Fibroblast of villous mesenchyme (primary cell): ENCODE measurements around the gene HSD17B14. TPM values are rescaled to one million over a fixed set of nuclear protein-coding genes. Genes with fewer than 3 reads are reported as not detected.
"Not testable (repeated sequence)": the region's sequence is repeated elsewhere in the genome, so short reads cannot be mapped to it uniquely, and the experiment has no call there.

Source experiments
- DNase-seq: peaks from one replicate; pipeline ENCODE4 v3.0.0-alpha.2; 2010; ENCODE audit warnings: low read depth
- H3K4me3 ChIP-seq: 2 replicates; pipeline ENCODE4 v1.5.1; 2011; ENCODE audit warnings: low read depth, mild to moderate bottlenecking, low read length
- total RNA-seq: library from RNA; depleted of rRNA; stranded (reverse); fragments of >200 nt; gene quantifications from 2 replicates; pipeline ENCODE4 v1.2.3, GENCODE V29; 2012
- TF ChIP-seq, protein P1 (sequence below): IDR thresholded peaks from 2 replicates; pipeline ENCODE4 v1.5.1; 2012; ENCODE audit warnings: low read depth, mild to moderate bottlenecking, low read length; ENCODE audit not compliant: insufficient read depth

HSD17B14 gene
- total RNA-seq, 1 donor: 13.8 TPM

GRCh38 chr19:48877855-48878195 is 41.5 kb upstream of the HSD17B14 start:
- TF ChIP-seq, protein P1, sequence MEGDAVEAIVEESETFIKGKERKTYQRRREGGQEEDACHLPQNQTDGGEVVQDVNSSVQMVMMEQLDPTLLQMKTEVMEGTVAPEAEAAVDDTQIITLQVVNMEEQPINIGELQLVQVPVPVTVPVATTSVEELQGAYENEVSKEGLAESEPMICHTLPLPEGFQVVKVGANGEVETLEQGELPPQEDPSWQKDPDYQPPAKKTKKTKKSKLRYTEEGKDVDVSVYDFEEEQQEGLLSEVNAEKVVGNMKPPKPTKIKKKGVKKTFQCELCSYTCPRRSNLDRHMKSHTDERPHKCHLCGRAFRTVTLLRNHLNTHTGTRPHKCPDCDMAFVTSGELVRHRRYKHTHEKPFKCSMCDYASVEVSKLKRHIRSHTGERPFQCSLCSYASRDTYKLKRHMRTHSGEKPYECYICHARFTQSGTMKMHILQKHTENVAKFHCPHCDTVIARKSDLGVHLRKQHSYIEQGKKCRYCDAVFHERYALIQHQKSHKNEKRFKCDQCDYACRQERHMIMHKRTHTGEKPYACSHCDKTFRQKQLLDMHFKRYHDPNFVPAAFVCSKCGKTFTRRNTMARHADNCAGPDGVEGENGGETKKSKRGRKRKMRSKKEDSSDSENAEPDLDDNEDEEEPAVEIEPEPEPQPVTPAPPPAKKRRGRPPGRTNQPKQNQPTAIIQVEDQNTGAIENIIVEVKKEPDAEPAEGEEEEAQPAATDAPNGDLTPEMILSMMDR: no peak
- no peak overlapping the region for H3K4me3 ChIP-seq
- no peak for DNase-seq

GRCh38 chr19:48876043-48876981 is 40.0 kb upstream of the HSD17B14 start:
- H3K4me3 ChIP-seq: peak overlapping the region; percentile 94
- not testable (repeated sequence) for DNase-seq

DNA sequence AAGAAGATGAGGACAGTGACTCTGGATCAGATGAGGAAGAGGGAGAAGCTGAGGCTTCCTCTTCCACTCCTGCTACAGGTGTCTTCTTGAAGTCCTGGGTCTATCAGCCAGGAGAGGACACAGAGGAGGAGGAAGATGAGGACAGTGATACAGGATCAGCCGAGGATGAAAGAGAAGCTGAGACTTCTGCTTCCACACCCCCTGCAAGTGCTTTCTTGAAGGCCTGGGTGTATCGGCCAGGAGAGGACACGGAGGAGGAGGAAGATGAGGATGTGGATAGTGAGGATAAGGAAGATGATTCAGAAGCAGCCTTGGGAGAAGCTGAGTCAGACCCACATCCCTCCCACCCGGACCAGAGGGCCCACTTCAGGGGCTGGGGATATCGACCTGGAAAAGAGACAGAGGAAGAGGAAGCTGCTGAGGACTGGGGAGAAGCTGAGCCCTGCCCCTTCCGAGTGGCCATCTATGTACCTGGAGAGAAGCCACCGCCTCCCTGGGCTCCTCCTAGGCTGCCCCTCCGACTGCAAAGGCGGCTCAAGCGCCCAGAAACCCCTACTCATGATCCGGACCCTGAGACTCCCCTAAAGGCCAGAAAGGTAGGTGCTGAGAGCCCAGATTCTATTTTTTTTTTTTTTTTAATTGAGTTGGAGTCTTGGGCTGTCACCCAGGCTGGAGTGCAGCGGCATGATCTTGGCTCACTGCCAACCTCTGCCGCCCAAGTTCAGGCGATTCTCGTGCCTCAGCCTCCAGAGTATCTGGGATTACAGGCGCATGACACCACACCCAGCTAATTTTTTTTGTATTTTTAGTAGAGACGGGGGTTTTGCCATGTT is 38.2 kb upstream of the HSD17B14 start:
- H3K4me3 ChIP-seq: peak overlapping the region; percentile 94
- peak; percentile 54 for DNase-seq
- TF ChIP-seq, protein P1: no peak

GRCh38 chr19:48873476-48874302 is 37.4 kb upstream of the HSD17B14 start:
- peak; percentile 42 for DNase-seq
- TF ChIP-seq, protein P1: no peak

DNA sequence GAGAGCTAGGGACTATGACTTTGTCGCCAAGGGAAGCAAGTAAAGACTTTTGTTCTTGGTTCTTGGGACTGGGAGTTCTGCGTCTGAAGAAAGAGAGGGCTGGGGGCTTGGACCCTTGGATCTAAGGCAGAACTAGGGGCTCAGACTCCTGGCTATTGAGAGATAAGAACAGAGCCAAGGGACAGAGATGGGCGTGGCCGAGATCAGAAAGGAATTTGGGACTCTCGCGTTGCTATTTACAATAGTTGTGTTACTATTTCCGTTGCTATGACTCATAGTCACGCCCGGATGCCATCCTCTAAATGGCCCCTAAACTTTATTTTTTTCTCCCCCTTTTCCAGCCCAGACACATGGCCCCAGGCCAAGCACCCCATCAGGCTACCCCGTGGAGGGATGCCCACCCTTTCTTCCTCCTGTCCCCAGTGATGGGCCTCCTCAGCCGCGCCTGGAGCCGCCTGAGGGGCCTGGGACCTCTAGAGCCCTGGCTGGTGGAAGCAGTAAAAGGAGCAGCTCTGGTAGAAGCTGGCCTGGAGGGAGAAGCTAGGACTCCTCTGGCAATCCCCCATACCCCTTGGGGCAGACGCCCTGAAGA is 36.7 kb upstream of the HSD17B14 start:
- TF ChIP-seq, protein P1: no peak
- H3K4me3 ChIP-seq: peak overlapping the region; percentile 94
- DNase-seq: peak; percentile 96

More at GRCh38 chr19:48873476-48874302, 37.4 kb upstream of the HSD17B14 start:
- peak overlapping the region; percentile 94 for H3K4me3 ChIP-seq

- peak within 1 kb of the TSS; percentile 94 for H3K4me3 ChIP-seq
- DNase-seq: peak; percentile 99
- TF ChIP-seq, protein P1: no peak
These were observed 36.0 kb upstream of the HSD17B14 start, which contains the start of gene PPP1R15A for GRCh38 chr19:48872182-48872883. TSS of gene PPP1R15A (plus strand) at chr19:48872421. CDS start at chr19:48873234, 813 bp downstream.

GRCh38 chr19:48871471-48872181 is 35.3 kb upstream of the HSD17B14 start:
- peak overlapping the region; percentile 4 for H3K4me3 ChIP-seq
- not testable (repeated sequence) for DNase-seq
